HFFc6 (cell line): ENCODE results near the gene INSYN1. TPM values are rescaled to one million over a fixed set of nuclear protein-coding genes. Genes with fewer than 3 reads are reported as not detected.

Source experiments
- DNase-seq: peaks from one replicate; pipeline ENCODE4 v3.0.0-alpha.2; 2018
- H3K27ac Mint-ChIP-seq: 2 replicates; pipeline ENCODE4 v1.8.0; 2020; ENCODE audit warnings: mild to moderate bottlenecking, mixed read lengths
- H3K27me3 Mint-ChIP-seq: 2 replicates; pipeline ENCODE4 v1.8.0; 2021; ENCODE audit warnings: mild to moderate bottlenecking, moderate library complexity, mixed read lengths; ENCODE audit not compliant: insufficient read depth
- H3K36me3 Mint-ChIP-seq: 2 replicates; pipeline ENCODE4 v1.8.0; 2021; ENCODE audit warnings: low read depth, mixed read lengths
- H3K4me1 Mint-ChIP-seq: 2 replicates; pipeline ENCODE4 v1.8.0; 2020; ENCODE audit warnings: low read depth, mixed read lengths
- H3K4me3 Mint-ChIP-seq: 2 replicates; pipeline ENCODE4 v1.8.0; 2020; ENCODE audit warnings: mild to moderate bottlenecking, moderate library complexity, mixed read lengths
- H3K9me3 Mint-ChIP-seq: 2 replicates; pipeline ENCODE4 v1.8.0; 2020; ENCODE audit warnings: mild to moderate bottlenecking, mixed read lengths
- CTCF ChIP-seq: fragments of 200-600 bp; sonication (generic); IDR thresholded peaks from 2 replicates; pipeline ENCODE4 v1.5.0; 2021; ENCODE audit warnings: antibody characterized with exemption, mild to moderate bottlenecking
- total RNA-seq, 6 experiments: library from RNA; stranded (reverse); fragmentation: NEBNext Ultra II Directional; extraction: Animal tissue kit (Norgen Biotek cat#: 25700); gene quantifications; 2 replicates in 1 of 6; 3 replicates in 5 of 6; pipeline ENCODE4 v1.2.3, GENCODE V29; 2021

INSYN1 gene
- total RNA-seq, 6 experiments from 2014 or later = 0.15 to 1.3 (median 0.28) TPM

GRCh38 chr15:73760330-73761329 is 7.5 kb upstream of the INSYN1 start:
- Mint-ChIP-seq H3K36me3 (no peaks in the 10 kb centered on the region), H3K4me1 (no peaks in the 10 kb centered on the region), H3K4me3 (no peak overlapping the region), H3K27me3 (peaks cover 20% of the 10 kb centered on the region), H3K9me3 (no peaks in the 10 kb centered on the region), H3K27ac (no peak overlapping the region)
- no peak for DNase-seq
- TF ChIP-seq CTCF = no peak

GRCh38 chr15:73758461-73758860 is 5.3 kb upstream of the INSYN1 start:
- Mint-ChIP-seq H3K4me1 (no peaks in the 10 kb centered on the region), H3K27me3 (peaks cover 27% of the 10 kb centered on the region), H3K9me3 (no peaks in the 10 kb centered on the region), H3K4me3 (no peak overlapping the region), H3K27ac (no peak overlapping the region), H3K36me3 (no peaks in the 10 kb centered on the region)
- TF ChIP-seq CTCF = no peak
- no peak for DNase-seq

- Mint-ChIP-seq H3K27ac (no peak overlapping the region), H3K27me3 (peaks cover 27% of the 10 kb centered on the region), H3K4me1 (no peaks in the 10 kb centered on the region), H3K36me3 (no peaks in the 10 kb centered on the region), H3K9me3 (no peaks in the 10 kb centered on the region), H3K4me3 (no peak overlapping the region)
- DNase-seq = no peak
- TF ChIP-seq CTCF = no peak
Observed at GRCh38 chr15:73757571-73757970, 4.4 kb upstream of the INSYN1 start.

GRCh38 chr15:73756947-73757513 is 3.9 kb upstream of the INSYN1 start:
- no peak for TF ChIP-seq CTCF
- no peak overlapping the region for H3K4me3 Mint-ChIP-seq
- no peak overlapping the region for H3K27ac Mint-ChIP-seq
- H3K27me3 Mint-ChIP-seq = peaks cover 27% of the 10 kb centered on the region
- no peaks in the 10 kb centered on the region for H3K4me1 Mint-ChIP-seq
- no peaks in the 10 kb centered on the region for H3K9me3 Mint-ChIP-seq
- no peak for DNase-seq
- no peaks in the 10 kb centered on the region for H3K36me3 Mint-ChIP-seq

- Mint-ChIP-seq H3K27ac (no peak overlapping the region), H3K4me1 (no peaks in the 10 kb centered on the region), H3K27me3 (peaks cover 28% of the 10 kb centered on the region), H3K4me3 (no peak overlapping the region), H3K9me3 (no peaks in the 10 kb centered on the region), H3K36me3 (no peaks in the 10 kb centered on the region)
- no peak for TF ChIP-seq CTCF
- DNase-seq = no peak
Observed at GRCh38 chr15:73756390-73756789, 3.2 kb upstream of the INSYN1 start.
